HG03439 (cell line): Measurements from ENCODE around the gene LRRC4C.
"Not testable (repeated sequence)": the region's sequence is repeated elsewhere in the genome, so short reads cannot be mapped to it uniquely, and the experiment has no call there.

Experiments
- ATAC-seq: cut with Tn5 transposase; IDR thresholded peaks from one replicate; pipeline ENCODE4 v1.9.1; 2021; ENCODE audit warnings: mild to moderate bottlenecking, moderate library complexity; ENCODE audit not compliant: unreplicated experiment

The LRRC4C gene

DNA sequence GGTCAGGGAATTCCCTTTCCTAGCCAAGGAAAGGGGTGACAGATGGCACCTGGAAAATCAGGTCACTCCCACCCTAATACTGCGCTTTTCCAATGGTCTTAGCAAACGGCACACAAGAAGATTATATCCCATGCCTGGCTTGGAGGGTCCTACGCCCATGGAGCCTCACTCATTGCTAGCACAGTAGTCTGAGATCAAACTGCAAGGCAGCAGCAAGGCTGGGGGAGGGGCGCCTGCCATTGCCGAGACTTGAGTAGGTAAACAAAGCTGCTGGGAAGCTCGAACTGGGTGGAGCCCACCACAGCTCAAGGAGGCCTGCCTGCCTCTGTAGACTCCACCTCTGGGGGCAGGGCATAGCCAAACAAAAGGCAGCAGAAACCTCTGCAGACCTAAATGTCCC lies 548.7 kb downstream of the LRRC4C start:
- not testable (repeated sequence) for ATAC-seq

DNA sequence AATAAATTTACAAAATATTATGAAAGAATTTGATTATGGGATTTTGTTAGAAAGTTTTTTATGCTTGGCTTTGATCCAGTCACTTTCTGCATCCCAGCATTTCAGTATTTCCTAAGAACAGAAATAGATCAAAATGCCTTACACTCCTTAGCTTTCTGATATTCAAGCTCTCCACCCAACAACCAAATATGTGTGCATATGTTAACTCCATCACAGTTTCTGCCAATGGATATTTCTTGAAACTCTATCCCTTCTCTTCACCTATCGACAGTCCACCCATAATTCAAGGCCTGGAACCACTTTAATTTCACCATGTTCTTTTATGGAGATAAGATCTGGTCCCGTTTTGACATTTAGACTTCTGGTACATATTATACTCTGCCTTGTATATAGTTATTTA lies 565.0 kb downstream of the LRRC4C start:
- ATAC-seq: no peak

DNA sequence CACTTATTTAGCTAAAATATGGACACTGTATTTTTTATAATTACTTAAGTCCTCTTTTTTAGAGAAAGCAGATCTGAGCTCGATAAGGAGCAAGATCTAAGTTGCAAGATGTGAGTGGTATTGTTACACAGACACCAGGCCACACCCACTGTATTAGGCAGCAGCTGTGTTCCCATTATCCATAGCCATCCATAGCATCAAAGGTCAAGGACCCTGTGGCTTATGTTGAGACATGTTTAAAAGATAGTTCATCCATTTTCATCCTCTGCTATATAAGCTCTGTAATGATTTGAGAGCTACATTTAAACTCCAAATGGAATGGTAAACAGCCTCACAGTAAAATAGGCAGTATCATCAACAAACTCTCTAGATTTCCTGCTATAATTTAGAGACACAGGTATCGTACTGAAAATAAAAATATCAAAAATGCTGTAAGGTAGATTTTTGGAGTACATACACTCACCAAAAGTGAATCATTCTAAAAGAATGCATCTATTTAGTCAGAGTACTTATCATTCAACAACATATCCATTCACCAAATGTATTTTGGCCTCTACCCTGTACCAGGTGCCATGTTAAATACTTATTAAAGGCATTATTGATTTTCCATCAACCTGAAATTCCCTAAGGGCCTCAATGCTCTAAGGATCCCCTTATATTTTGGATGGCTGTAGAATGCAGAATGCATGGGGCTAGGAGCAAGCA lies 574.0 kb downstream of the LRRC4C start:
- ATAC-seq: no peak

DNA sequence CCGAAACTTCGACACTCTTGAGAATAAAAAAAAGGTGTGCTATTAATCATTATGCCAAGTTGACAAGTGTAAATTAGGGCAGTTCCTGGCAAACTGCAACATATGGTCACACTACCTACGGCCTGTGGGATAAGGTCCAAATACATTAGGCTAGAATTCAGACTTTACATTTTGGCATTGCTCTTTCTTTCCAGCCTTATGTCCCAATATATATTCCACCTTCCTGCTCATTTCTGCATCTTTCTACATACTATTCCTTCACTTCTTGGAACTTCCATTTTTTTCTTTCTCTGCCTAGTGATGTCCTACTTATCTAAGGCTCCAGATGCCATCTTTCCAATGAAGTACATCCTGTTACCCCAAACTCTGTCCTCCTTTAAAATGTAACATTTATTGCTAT lies 577.2 kb downstream of the LRRC4C start:
- no peak for ATAC-seq

DNA sequence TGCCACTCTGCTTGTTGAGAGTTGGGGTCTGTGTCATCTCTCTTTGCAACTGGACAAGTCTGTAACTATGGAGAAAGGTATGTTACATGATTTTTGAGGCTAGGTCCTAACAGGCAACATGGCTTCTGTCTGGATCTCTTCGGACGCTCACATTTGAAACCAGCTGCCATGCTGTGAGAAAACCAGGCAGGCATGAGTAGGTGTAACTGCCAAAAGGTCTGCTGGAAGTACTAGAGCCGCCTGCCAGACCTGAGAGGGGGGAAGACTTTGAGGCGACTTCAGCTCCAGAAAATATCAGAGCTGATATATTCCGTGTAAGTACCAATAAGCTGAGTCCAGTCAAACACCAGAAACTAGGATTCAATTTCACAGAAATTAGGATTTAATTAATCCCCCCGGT lies 579.5 kb downstream of the LRRC4C start:
- ATAC-seq: no peak

DNA sequence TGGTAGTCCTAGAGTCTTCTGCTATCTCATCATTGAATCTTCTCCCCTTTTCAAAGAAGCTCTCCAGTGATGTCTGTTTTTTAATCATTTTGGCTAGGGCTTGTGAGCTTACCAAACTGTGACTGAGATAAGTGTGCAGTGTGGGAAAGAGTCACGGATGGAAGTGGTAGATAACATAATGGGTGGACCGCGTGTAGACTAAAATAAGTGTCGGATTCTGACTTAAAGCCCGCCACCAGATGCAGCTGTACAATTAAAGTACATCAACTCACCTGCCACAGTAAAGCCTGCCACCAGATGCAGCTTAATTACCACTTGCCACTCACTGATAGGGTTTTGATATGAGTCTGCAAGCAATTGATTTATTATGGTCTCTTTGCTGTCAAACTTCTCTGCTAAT lies 581.5 kb downstream of the LRRC4C start:
- ATAC-seq: no peak

DNA sequence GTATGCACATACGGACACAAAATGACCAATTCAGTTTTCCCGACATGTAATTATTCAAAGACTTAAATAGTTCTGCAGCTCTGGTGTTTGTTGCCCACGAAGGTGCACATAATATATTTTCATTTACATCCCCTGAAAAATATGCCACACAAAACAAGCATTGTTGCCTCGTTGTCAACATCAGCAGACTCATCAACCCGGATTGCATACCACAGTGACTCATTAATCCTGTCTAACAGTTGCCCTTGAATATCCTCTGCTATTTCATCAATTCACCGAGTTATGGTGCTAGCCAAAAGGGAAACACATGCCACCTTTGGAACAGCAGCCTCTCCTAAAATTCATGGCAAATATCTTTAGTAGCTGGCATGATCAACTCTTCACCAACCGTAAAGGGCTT lies 582.2 kb downstream of the LRRC4C start:
- ATAC-seq: no peak

DNA sequence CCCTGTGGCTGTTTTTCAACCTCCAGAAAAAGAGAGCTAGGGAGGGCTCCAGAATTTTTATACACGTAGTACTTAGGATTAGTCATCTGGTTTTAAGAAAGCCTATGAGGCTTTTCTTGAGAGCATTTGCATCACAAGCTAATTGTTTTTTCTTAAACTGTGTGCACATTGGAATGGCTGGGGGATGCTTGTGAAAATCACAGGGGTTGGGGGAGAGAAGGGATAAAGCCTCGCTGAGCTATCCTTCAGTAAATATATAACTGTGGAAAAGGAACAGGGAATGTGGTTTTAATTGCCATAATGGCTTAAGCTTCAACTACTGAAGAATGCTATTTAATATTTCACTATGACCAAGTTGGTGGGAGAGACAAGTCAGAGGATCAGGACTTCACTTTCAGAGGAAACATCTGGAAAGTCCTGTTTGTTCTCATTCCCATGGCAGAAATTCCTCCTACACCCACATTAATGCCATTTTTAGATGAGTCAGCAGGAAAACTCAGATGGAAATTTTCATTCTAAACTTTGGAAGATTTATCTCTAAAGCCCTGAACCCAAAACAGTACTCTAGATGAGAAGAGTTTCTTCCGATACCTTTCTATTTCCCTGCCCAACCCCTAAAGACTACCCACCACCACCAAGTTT lies 591.3 kb downstream of the LRRC4C start:
- no peak for ATAC-seq

DNA sequence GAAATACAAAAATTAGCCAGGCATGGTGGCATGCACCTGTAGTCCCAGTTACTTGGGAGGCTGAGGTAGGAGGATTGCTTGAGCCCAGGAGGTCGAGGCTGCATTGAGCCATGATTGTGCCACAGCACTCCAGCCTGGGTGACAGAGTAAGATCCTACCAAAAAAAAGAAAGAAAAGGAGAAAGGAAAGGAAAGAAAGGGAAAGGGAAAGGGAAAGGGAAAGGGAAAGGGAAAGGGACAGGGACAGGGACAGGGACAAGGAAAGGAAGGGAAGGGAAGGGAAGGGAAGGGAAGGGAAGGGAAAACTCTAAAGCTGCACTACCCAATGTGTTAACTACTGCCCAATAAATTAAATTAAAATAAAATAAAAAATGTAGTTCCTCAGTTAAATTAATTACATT lies 601.7 kb downstream of the LRRC4C start:
- not testable (repeated sequence) for ATAC-seq

DNA sequence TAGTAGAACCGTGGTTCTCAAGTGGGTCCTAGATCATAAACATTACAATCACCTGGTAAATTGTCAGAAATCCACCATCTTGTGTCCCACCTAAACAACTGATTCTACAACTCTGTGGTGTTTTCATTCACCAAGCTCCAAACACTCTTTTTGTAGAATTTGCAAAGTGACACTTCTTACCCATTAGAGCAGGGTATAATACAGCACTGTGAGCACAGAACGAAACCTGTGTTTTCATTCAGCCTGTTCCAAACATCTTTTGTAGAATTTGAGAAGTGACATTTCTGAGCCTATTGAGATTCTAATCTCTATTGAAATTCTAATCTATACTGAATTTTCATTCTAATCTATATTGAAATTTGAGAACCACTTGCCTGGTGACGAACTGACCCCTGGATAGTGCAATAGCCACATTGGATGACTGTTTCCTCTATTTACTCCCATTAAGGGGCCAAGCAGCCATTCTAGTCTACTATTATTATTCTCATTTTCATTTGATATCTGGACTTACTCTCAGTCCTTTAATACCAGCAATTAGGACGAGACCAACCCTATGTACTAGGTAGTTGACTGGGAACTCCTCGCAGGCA lies 616.6 kb downstream of the LRRC4C start:
- ATAC-seq: no peak

DNA sequence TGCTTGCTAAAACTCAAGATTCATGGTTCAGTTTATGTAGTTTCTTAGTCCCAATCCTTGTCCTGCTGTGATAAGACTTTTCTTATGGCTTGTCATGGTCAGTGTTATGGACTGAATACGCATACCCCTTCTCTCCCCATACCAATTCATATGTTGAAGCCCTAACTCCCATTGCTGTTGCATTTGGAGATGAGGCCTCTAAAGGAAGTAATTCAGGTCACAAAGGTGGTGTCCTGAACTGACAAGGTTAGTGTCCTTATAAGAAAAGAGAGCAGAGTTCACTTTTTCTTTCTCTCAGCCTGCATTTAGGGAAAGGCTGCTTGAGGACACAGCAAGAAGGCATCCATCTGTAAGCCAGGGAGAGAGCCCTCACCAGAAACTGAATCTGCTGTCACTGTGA lies 618.2 kb downstream of the LRRC4C start:
- ATAC-seq: no peak

DNA sequence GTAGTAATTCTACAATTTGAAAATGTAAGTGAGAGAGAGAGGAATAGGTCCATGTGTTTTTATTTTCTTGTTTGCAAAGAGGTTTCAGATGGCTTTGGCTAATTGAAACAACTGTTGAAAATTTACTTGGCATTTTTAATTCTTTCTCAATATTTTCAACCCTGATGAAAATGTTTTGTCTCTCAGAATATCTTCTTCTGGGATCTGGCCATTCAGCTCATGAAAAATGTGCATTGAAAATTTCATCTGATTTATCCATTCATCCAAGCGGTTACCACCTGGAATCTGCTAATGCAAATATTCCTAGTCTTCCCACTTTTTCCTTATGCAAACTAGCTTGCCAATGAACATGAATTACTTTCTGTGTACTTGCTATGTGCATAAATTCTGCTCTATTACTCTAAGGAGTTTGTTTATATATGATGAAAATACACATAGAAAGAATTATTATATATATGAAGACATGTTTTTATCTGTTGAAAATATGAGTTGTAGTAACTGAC lies 621.2 kb downstream of the LRRC4C start:
- ATAC-seq: no peak

DNA sequence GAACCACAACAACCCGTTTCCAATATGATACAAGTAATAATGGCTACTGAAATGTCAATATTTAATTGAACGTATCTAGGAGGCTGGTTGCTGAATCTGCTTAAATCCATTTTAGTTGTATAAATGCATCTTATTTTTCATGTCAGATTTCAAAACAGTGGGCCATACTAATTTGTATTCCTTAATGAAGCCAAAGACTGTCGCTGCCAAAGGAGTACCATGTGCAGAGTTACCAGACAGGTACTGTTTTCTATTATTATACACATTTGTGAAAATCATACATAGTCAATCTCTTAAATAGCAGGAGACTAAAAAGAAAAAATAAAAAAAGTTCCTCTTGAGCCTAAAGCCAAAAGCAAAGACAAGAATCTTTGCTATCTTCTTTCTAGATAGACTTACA lies 632.3 kb downstream of the LRRC4C start:
- ATAC-seq: no peak

DNA sequence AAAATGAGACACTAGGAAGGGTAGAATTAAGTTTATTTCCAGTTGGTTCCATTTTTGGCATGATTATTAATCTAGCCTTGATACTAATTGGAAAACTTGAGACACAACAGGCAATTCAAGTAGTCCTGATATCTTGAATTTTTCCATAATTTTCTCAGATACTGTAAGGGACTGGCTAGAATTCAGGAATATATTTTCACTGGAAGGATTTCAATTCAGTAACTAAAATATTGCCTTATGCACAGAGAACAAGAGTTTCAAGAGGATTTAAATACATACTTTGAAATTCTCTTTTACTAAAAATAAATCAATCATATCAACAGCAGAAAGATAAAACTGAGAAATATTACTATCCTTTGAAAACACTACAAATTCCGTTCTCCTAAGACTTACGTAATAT lies 632.9 kb downstream of the LRRC4C start:
- ATAC-seq: no peak

DNA sequence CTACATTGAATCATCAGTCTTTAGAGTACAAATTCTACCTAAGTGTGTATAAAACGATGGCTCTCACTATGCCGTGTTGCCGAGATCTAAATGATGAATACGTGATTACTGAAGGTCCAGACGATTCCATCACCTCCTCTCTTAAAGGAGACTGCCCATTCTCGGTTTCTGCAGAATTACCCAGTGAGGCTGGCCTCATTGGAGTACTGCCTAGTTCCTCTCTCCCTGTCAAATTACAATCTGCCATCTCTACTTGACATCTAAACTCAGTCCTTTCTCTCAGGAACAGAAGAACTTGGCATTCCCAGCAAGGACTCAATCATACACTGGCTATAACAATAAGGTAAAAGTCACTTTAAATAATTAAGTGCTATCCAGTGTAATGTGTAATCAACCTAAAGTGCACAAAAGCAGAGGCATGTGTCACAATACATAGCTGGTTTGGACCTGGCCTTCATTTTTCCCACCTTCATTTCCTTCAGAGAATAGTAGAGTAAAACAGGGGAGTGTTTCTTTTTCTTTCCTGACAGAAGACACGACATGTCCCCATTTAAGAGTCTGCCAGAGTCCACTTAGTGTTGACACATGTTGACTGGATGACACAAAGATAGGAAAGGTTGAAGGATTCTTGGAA lies 634.1 kb downstream of the LRRC4C start:
- ATAC-seq: no peak

DNA sequence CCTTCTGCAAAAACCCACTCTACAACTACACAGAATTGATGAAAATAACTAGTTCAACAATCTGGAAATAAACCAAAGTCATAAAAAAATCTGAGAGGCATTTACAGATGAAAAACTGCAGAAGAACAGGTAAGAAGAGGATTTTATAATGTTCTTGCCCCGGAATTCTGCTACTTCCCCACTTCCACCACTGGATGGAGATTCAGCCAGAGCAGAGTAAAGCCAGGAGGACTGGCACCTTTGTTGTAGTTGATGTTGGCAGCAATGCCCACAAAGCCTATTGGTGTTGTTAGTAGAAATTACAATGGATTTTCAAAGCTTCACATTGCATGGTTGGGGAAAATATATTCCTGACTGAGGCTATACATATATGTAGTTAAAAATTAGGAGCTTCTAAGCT lies 640.2 kb downstream of the LRRC4C start:
- ATAC-seq: no peak

DNA sequence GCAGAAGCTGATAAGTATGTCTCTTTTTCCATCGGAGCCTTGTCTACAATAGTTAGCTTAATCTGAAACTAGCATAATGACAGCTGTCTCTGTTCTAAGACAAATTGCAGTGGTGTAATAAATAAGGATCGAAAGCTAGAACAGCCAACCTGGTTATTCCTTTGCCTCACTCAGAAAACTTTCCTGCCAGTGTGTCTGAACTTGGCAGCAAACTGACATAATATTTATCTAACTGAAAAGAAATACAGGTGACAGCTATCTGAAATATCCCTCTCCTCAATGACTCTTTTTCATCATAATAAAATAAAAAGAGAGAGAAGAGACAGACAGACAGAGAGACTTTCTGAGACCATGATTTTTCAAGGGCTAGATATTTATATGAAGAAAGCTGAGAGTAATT lies 642.5 kb downstream of the LRRC4C start:
- ATAC-seq: no peak

DNA sequence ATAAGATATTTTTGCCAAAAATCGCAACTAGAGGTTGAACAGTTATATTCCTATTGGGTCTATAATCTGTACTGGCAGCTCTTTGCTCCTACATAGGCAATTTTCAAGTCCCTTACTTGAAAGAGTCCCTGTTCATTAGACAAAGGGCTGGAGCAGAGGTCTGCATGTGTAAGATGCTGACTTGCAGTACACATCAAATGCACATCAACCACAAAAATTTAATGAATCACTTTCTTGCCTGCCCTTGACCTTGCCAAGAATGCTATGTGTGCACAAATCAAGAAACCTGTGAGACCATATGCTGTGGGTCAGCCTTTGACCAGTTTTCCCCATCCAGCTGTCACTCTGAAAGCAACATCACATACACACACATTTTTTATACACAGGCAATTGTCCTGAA lies 661.5 kb downstream of the LRRC4C start:
- ATAC-seq: no peak

DNA sequence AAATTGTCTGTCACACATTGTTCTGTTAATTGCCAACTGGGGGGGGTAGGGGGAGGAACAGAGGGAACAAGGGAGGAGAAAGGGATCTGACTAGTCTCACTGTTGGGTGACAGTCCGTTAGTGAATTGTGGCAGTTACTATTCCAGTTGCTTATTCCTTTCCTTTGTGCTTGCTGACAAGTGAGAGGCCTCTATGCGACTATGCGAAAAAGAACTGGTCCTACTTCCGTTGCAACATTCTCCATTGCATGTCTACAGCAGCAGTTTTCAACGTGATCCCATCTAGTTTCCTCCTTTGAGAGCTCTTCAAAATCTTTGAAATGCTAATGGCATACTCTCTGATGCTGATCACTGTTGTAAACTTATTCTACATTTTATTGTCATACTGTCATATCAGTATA lies 672.2 kb downstream of the LRRC4C start:
- no peak for ATAC-seq

DNA sequence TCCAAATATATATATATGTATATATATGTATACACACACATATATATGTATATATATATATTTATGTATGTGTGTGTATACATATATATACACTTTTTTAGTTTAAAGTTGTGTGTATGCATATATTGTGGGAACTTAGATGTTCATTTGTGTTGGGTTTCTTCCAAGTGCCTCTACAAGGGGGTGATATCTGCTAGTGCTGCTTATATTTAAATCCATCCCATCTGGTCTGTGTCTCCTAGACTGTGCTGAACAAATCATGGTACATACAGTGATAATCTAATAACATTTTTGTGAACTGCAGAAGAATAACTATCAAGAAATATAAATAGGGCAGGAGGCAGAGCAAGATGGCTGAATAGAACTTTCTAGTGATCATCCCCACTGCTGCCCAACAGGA lies 696.4 kb downstream of the LRRC4C start:
- no peak for ATAC-seq

DNA sequence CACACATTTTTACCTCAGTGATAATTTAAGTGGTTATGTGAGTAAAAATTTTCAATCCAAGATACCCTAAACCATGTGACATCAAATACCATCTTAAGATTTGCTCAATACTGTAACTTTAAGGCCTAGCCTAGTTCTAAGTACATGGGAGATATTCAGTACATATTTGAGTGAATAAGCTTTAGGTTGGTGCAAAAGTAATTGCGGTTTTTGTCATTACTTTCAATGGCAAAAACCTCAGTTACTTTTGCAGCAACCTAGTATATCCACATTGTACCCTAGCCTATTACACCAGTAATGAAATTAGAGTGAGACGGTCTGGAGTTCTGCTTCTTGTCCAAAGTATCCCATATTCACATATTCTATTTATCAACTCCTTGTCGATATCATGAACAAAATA lies 700.1 kb downstream of the LRRC4C start:
- ATAC-seq: no peak

DNA sequence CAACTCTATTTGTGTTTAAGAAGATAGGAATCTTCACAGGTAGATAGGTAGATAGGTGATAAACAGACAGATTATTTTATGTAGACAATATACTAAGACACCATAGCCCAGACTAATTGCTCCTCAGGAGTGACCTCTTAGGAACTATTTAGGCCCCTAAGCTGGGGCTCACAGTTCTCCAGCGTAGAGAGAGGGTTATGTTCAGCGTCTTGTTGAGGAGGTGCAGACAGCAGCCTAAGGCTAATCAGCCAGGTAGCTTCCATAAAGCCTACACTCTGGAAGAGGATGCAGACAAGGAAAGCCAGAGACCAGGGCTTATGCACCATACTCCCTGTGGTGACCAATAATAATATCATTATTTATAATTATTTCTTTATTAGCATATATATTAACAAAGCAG lies 705.2 kb downstream of the LRRC4C start:
- ATAC-seq: no peak
